Tibial nerve (tissue), 3 donors: ENCODE data around the gene ZNF573.

Experiments used
- CTCF ChIP-seq, 5 experiments: fragments of 200-600 bp in 3 of 5; fragments of 450-650 bp in 2 of 5; sonication (generic) in 3 of 5; IDR thresholded peaks; one replicate each; pipeline ENCODE4 v1.5.1; 2016 to 2019; ENCODE audit warnings: antibody characterized with exemption in 5 of 5, mild to moderate bottlenecking in 3 of 5, moderate library complexity in 2 of 5
- POLR2A ChIP-seq, 2 donors: fragments of 450-650 bp; IDR thresholded peaks; one replicate each; pipeline ENCODE4 v1.6.1; 2017; ENCODE audit warnings: antibody characterized with exemption in 2 of 2, mild to moderate bottlenecking in 2 of 2, moderate library complexity in 2 of 2

GRCh38 chr19:37779127-37780005 is at the start of gene ZNF573:
- TF ChIP-seq CTCF (IDR thresholded peaks at IDR 0.05) (no peak), POLR2A (IDR thresholded peaks at IDR 0.05) (peak in 1 of 2 donors; percentile 55)
